Tongue (tissue), 2 donors: Measurements from ENCODE around the gene MAPK7. TPM values are rescaled to one million over a fixed set of nuclear protein-coding genes. Genes with fewer than 3 reads are reported as not detected.
A peak's percentile ranks its signal among the peaks of the same experiment; 100 is the strongest.

Experiments
- DNase-seq: peaks from one replicate; pipeline ENCODE4 v3.0.0-alpha.2; 2015
- total RNA-seq: library from RNA; depleted of rRNA; stranded (reverse); fragments of >200 nt; gene quantifications from one replicate; pipeline ENCODE4 v1.2.3, GENCODE V29; 2014

The MAPK7 gene
- 29.3 TPM for total RNA-seq

GRCh38 chr17:19378416-19379360, at the start of gene MAPK7:
MAPK7 (plus strand) TSS chr17:19378498; CDS start chr17:19378901, 403 bp downstream.
- no peak for DNase-seq

- no peak for DNase-seq
Measured at GRCh38 chr17:19329136-19329535, 49.2 kb upstream of the MAPK7 start.

GRCh38 chr17:19329839-19330238, 48.5 kb upstream of the MAPK7 start:
- DNase-seq: no peak

DNA sequence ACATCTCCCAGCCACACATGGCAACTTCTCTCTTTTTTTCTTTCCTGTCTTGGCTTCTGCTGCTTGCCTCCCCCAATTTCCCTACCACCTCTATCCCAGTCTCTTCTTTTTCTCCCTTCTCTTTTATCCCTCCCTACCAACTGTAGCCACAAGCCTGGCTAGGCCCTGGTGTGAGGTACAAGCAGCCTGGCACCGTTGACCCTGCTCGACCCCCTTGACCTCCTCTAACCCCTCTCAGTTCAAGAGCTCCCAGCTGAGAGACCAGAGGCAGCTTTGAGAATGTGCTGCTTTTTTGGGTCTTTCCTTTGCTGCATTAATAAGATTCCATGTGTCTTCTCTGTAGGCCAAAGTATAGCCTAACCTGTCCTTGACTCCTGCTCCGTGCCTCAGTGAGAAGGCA, 48.0 kb upstream of the MAPK7 start:
- DNase-seq: no peak

DNA sequence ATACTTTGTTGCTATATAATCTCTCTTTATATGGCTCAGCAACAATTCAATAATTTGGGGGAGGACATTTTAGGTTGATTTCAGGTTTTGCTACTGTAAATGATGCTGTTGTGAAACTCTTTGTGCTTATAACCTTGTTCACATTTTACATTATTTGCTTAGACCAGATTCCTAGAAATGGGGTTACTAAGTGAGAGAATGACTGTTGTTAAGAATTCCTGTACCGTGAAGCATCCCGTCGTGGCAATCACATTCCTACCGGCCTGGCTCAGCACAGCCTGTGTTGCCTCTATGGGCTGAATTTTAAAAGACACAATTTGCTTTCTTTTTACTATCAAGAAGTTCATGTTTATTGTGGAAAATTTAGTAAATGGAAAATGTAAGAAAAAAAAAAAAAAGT, 47.2 kb upstream of the MAPK7 start:
- no peak for DNase-seq

- peak; percentile 40 for DNase-seq
Measured at GRCh38 chr17:19331543-19332245, 46.6 kb upstream of the MAPK7 start.

GRCh38 chr17:19332371-19333131, 45.7 kb upstream of the MAPK7 start:
- peak; percentile 66 for DNase-seq

DNA sequence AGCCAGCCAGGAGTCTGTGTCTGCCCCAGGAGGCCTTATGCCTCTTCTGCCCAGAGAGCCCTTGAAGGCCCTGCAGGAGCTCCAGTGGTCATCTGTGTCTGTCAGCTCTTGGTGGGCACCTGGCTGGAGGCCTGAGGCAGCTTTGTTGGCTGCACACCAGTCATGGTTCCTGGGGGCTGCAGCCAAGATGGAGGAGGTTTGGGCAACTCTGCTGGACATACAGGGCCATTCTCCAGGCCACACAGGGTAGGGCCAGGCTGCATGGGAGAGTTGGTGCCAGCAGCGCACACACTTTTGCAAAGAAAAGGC, 45.2 kb upstream of the MAPK7 start:
- no peak for DNase-seq

DNA sequence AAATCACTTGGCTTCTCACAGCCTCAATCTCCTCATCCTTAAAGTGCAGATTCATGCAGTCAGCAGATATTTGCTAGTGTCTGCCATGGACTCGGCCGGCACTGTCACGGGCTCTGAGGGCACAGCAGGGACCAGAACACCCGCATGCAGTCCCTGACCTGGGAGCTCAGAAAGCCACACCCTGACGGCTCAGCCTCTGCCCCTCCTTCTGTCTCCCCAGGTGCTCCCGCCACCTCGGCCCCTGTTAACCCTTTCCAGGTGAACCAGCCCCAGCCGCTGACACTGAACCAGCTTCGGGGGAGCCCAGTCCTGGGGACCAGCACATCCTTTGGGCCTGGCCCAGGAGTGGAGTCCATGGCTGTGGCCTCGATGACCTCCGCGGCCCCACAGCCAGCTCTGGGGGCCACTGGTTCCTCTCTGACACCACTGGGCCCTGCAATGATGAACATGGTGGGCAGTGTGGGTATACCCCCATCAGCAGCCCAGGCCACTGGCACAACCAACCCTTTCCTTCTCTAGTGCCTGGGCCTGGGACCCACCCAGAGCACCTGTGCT, 44.5 kb upstream of the MAPK7 start:
- no peak for DNase-seq

DNA sequence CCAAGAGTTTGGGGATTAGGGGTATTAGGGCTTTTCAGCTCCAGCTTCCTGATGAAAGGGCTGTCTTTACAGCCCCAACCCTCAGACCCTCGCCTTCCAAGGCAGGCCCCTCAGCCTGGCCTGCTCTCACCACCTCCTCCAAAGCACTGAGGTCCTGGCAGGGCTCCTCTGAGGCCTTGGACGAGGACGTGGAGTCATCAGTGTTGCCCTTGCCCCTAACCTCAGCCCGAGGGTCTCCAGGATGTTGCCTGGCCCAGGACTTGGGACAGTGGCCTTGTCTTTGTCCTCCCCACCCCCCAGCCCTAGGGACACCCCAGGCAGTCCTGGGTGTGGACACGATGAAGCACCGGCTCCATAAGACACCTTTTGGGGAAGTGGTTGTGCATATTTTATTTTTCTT, 44.0 kb upstream of the MAPK7 start:
- no peak for DNase-seq

DNA sequence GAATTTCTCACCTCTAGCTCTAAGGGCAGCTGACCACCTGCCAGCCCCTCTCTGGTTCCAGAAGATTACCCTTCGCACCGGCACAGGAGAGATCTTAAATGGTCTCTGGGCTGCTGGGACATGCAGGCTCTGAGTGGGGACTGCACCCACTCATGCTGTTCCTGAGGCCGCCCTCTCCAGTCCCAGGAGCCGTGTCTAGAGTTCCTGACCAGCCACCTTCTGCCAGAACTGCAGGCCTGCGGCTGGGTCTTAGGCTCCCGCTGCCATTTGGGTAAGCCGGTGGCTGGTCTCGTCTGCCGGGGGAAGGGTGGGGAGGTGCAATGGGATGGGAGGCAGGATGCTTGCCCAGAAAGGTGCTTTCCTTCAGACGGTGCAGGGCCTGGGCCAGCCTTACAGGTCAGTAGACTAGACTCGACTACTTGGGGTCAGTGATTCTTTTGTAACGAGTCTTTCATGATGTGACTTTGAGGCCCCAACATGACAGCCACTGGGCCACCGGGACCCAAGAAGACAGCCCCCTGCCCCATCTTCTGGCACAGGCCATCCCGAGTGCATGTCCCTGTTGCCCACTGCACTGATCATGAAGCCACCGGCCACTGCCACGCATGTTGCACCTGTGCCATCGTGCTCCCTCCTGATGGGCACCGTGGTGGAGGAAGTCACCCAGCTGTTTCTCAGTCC, 42.2 kb upstream of the MAPK7 start:
- no peak for DNase-seq

GRCh38 chr17:19336938-19337711, 41.2 kb upstream of the MAPK7 start:
- no peak for DNase-seq

DNA sequence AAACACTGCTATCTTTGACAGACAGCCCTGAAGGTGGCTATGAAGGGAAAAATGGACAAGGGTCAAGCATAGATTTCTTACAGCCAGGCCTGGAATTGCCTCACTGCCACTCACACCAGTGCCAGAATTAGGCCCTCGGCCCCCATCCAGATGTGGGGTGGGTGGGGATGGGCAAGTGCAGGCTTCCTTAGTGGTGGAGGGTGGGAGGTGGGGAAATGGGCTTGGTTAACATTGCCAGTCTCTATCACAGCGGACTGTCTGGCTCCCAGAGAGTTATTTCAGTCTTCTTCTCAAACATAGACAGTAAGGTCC, 40.6 kb upstream of the MAPK7 start:
- DNase-seq: no peak

- peak; percentile 47 for DNase-seq
Measured at GRCh38 chr17:19338031-19338990, 40.0 kb upstream of the MAPK7 start.

DNA sequence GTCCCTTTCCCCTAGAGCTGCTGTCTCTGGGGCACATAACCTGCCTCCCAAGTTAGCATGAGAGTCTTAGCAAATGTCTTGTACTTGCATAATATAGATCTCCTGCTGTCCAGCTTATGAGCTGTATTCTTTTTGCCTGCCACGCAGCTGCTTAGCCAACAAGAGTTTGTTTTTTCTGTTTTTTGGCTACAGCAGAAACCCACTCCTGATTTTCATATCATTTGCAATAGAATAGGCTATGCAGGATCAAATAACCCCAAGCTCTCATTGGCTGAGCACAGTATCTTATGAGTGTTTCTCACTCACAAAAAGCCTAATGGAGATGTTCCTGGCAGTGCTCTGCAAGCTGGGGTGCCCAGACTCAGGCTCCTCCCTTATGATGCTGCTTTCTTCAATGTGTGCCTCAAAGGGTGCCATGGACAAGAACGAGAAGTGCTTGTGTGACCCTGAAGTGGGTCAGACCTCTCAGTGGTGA, 38.9 kb upstream of the MAPK7 start:
- DNase-seq: no peak

- DNase-seq: no peak
Measured at GRCh38 chr17:19341211-19341631, 37.1 kb upstream of the MAPK7 start.

GRCh38 chr17:19341641-19342610, 36.4 kb upstream of the MAPK7 start:
- DNase-seq: no peak

DNA sequence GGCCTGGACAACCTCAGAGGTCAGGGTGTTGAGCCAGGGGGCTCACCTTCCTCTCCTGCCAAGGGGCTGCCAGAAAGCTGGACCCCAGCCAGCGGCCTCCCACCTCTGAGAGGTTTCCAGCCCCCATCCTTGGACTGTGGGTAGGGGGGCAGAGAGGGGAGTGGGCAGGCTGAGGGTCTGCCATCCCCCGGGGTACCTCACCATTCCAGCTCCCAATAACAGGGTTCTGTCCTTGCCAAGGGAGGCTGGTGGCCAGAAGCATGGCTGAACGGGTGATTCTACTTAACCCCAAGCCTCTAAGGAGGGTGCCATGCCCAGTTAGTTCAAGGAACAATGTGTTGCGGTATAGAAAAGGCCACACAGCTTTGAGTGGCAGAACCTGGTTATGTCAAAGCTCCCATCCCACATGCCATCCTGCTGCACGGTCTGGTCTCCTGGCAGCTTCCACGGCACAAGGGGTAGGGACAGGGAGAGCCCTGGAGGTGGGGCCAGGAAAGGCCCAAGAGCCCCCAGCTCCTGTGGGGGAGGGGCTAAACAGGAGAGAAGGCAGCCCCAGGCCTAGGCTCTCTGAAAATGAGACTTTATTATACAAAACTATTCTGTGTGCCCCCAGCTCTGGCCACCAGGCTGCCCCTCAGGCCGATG, 35.6 kb upstream of the MAPK7 start:
- no peak for DNase-seq
